Measurements from ENCODE around the gene ITGAL. TPM values are rescaled to one million over a fixed set of nuclear protein-coding genes. Genes with fewer than 3 reads are reported as not detected.

The ITGAL gene
- total and polyA plus RNA-seq, 2 of the 13 experiments (the other 11 are each of a cell fraction or from before 2014, with no cell fraction given), result 0.86 to 1.2 TPM

- TF ChIP-seq, protein P1, sequence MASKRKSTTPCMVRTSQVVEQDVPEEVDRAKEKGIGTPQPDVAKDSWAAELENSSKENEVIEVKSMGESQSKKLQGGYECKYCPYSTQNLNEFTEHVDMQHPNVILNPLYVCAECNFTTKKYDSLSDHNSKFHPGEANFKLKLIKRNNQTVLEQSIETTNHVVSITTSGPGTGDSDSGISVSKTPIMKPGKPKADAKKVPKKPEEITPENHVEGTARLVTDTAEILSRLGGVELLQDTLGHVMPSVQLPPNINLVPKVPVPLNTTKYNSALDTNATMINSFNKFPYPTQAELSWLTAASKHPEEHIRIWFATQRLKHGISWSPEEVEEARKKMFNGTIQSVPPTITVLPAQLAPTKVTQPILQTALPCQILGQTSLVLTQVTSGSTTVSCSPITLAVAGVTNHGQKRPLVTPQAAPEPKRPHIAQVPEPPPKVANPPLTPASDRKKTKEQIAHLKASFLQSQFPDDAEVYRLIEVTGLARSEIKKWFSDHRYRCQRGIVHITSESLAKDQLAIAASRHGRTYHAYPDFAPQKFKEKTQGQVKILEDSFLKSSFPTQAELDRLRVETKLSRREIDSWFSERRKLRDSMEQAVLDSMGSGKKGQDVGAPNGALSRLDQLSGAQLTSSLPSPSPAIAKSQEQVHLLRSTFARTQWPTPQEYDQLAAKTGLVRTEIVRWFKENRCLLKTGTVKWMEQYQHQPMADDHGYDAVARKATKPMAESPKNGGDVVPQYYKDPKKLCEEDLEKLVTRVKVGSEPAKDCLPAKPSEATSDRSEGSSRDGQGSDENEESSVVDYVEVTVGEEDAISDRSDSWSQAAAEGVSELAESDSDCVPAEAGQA (IDR thresholded peaks at IDR 0.05; ENCODE audit: low read depth), result 0 out of 2 replicates have a peak, but pooled peaks have one; percentile 9
- TF ChIP-seq, protein P1 (CRISPR knock-in tag; IDR thresholded peaks at IDR 0.05; ENCODE audit: borderline replicate concordance), result no peak
- TF ChIP-seq ARNT (IDR thresholded peaks at IDR 0.05) (no peak), ZNF34 (CRISPR knock-in tag; IDR thresholded peaks at IDR 0.05; ENCODE audit: borderline replicate concordance) (no peak), ZNF766 (CRISPR knock-in tag; IDR thresholded peaks at IDR 0.05; ENCODE audit: borderline replicate concordance) (no peak), NBN (conservative IDR thresholded peaks at IDR 0.05) (no peak), NAIF1 (CRISPR knock-in tag; IDR thresholded peaks at IDR 0.05; ENCODE audit: borderline replicate concordance) (peak; percentile 53; the same call in 1 of the 2 replicates), HDAC6 (IDR thresholded peaks at IDR 0.05; ENCODE audit: low read depth, low read length) (no peak), NR2F6 (IDR thresholded peaks at IDR 0.05) (peak; percentile 83), NR2F6 (CRISPR knock-in tag; IDR thresholded peaks at IDR 0.05) (peak; percentile 83), MYC (CRISPR knock-in tag; IDR thresholded peaks at IDR 0.05; ENCODE audit: borderline replicate concordance) (peak; percentile 50; the same call in 1 of the 2 replicates), MED1 (CRISPR knock-in tag; IDR thresholded peaks at IDR 0.05) (peak; percentile 88), ZNF781 (CRISPR knock-in tag; IDR thresholded peaks at IDR 0.05; ENCODE audit: borderline replicate concordance, not compliant biosample characterization) (peak; percentile 25), ZNF770 (CRISPR knock-in tag; IDR thresholded peaks at IDR 0.05) (peak; percentile 100), IRF9 (CRISPR knock-in tag; IDR thresholded peaks at IDR 0.05; ENCODE audit: borderline replicate concordance) (no peak), TAF1 (CRISPR knock-in tag; IDR thresholded peaks at IDR 0.05) (peak; percentile 37; the same call in 1 of the 2 replicates), MEF2D (CRISPR knock-in tag; IDR thresholded peaks at IDR 0.05) (peak; percentile 86; the same call in 1 of the 2 replicates)
- TF ChIP-seq, protein P2, sequence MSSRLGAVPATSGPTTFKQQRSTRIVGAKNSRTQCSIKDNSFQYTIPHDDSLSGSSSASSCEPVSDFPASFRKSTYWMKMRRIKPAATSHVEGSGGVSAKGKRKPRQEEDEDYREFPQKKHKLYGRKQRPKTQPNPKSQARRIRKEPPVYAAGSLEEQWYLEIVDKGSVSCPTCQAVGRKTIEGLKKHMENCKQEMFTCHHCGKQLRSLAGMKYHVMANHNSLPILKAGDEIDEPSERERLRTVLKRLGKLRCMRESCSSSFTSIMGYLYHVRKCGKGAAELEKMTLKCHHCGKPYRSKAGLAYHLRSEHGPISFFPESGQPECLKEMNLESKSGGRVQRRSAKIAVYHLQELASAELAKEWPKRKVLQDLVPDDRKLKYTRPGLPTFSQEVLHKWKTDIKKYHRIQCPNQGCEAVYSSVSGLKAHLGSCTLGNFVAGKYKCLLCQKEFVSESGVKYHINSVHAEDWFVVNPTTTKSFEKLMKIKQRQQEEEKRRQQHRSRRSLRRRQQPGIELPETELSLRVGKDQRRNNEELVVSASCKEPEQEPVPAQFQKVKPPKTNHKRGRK (CRISPR knock-in tag; IDR thresholded peaks at IDR 0.05), result no peak
Measured at GRCh38 chr16:30447512-30448226, 24.9 kb upstream of the ITGAL start (continued).
